GM19328 (cell line): ENCODE results near the gene CFAP61.

Experiments
- ATAC-seq: cut with Tn5 transposase; IDR thresholded peaks from one replicate; pipeline ENCODE4 v1.9.1; 2021; ENCODE audit warnings: mild to moderate bottlenecking, moderate library complexity; ENCODE audit not compliant: unreplicated experiment

The CFAP61 gene

GRCh38 chr20:20161611-20162010, 109.3 kb downstream of the CFAP61 start:
- no peak for ATAC-seq

DNA sequence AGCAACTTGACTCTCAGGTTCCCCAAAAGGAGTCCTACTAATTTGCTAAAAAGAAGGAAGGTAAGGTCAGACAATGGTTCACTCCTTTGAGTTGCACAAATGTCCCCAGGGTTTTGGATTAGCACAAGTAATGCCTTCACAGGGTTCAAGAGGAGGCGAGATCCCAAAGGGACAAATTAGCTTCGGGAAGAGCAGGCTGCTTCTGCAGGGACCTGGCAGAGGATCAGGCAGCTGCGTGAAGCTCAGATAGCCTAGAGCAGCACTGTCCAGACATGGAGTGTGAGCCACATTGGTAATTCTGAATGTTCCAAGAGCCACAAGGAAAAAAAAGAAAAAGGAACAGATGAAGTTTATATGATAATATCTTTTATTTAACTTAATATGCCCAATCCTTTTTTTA, 115.4 kb downstream of the CFAP61 start:
- no peak for ATAC-seq

DNA sequence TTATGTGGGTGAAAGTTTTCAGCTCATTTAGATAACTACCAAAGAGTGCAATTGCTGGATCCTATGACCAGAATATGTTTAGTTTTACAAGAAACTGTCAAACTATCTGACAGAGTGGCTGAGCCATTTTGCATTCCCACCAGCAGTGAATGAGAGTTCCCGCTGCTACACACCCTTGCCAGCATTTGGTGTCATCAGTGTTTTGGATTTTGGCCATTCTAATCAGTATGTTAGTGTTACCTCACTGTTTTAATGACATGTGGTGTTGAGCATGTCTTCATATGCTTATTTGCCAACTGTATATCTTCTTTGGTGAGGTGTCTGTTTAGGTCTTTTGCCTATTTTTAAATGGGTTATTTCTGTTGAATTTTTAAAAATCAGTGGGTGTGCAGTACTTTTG, 120.9 kb downstream of the CFAP61 start:
- ATAC-seq = no peak

GRCh38 chr20:20174089-20174835, 121.9 kb downstream of the CFAP61 start:
- ATAC-seq = no peak

GRCh38 chr20:20181322-20181721, 129.0 kb downstream of the CFAP61 start:
- ATAC-seq = no peak

- no peak for ATAC-seq
Observed at GRCh38 chr20:20184149-20184548, 131.8 kb downstream of the CFAP61 start.

GRCh38 chr20:20184706-20185105, 132.4 kb downstream of the CFAP61 start:
- ATAC-seq = no peak

GRCh38 chr20:20188647-20189046, 136.3 kb downstream of the CFAP61 start:
- no peak for ATAC-seq

DNA sequence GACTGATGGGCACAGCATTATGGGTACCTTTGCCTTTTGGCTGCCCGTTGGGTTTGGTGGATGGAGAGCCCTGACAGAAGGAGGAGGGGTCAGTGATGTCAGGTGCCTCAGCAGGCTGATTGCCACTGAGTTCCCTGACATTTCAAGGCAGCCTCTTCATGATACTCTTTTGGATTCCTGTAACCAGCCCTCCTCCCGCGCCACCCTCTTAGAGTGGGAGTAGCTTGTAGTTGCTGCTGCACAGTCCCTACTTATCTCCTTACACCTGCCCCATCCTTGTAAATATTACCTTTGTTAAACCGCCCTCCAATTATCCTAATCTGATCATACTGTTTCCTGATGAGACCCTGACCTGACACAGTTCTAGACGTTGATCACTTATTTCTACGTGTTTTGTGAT, 140.0 kb downstream of the CFAP61 start:
- no peak for ATAC-seq

DNA sequence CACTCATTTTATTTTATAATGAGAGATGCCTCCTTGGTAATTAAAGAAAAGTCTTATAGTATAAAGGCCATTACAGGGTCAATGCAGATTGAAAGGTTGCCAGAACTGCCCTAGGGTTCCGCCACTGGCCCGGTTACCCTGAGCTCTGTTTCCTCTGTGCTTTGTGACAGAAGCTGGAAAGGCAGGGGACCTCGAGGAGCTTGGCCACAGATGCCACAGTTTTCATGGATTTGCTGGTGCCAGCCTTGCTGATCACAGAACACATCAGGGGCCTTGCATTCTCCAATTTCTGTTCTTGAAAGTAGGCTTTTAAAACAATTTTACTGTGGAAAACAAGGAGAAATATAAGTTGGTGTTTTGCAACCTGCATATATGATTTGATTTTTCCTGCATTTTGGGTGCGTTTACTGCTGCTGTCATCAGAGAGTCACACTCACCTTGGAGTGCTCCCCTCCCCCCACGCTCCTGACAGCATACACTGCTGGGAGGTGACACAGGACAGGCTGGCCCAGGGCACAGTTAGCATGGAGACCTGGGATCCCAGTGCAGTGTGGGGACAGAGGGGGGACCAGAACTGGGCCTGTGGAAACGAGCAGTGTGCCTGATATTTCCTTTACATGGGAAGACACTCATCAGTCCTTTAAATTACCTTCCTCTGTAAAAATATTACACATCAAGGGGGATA, 142.8 kb downstream of the CFAP61 start:
- no peak for ATAC-seq

DNA sequence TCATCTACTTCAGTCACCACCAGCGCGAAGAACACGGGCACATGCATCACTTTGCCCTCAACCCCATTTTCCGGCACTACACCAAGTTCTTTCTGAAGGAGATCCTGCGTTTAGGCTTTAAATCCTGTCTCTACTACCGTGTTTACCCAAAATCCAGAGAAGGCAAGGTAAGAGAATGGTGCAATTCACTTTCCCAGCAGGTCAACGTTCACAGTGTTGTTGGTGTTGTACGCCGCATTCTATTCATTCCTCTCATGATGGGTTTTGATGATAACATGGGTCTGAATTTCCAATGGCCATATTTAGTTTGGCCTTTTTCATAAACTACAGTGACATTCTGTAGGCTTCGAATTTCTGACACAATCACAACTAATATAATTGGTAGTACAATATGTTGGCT, 144.3 kb downstream of the CFAP61 start:
- ATAC-seq = no peak

GRCh38 chr20:20198011-20198410, 145.7 kb downstream of the CFAP61 start:
- ATAC-seq = no peak

GRCh38 chr20:20199361-20200160, 147.2 kb downstream of the CFAP61 start:
- no peak for ATAC-seq

- no peak for ATAC-seq
Observed at GRCh38 chr20:20201124-20201523, 148.8 kb downstream of the CFAP61 start.

- ATAC-seq = no peak
Observed at GRCh38 chr20:20201639-20202038, 149.3 kb downstream of the CFAP61 start.

DNA sequence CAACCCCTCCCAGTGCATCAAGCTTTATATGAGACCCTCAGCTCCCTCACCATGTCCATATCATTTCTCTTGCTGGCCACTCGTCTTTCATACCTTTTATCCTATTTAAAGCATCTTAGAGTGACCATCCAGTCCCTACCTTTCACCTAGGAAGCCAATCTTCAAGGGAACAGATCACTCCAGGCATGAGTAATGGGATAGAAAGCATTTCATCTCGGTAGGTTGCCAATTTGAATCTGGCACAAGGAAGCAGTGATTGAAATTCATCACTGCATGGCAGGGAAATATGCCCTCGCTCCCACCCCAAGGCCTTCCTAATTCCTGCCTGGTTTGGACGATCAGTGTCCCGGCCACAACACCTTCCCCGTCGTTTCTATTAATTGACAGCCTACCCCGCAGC, 150.4 kb downstream of the CFAP61 start:
- no peak for ATAC-seq

DNA sequence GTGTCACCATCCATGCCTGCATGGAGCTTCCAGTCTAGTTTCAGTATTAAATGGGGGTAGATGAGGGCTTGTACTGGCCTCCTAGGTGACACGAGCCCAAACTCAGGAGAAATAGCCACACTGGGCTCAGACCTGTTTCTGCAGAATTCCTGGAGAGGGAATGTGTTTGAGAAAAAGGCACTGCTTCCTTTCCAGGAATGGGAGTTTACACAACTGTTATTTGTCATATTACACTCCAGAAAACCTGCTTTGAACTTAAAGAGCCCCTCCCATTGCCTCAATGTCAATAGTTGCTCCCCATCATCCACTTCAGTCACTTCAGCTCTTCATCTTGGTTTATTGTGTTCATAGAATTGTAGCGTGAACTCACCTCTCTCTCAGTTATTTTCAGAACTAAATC, 151.5 kb downstream of the CFAP61 start:
- ATAC-seq = no peak

GRCh38 chr20:20204256-20204655, 151.9 kb downstream of the CFAP61 start:
- no peak for ATAC-seq

- ATAC-seq = no peak
Observed at GRCh38 chr20:20205141-20205861, 153.0 kb downstream of the CFAP61 start.

DNA sequence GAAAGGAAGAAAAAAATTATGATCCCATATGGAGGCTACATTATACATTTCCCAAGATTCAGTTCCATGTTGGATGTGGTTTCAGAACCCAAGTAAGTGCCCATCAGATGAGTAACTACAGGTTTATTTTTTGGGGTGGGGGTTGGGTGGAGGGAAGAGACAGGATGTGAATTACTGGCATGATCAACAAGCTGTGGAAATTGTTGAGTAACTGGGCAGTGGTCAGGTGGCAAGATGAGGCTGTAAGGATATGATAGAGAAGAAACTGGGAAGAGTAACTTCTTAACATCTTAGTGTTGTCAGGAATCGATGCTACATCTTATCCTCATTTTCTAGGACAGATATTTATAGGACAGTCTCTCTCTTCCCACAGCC, 153.5 kb downstream of the CFAP61 start:
- no peak for ATAC-seq

GRCh38 chr20:20206788-20207187, 154.5 kb downstream of the CFAP61 start:
- no peak for ATAC-seq
